ENCODE measurements around the gene FBXO8. TPM values are rescaled to one million over a fixed set of nuclear protein-coding genes. Genes with fewer than 3 reads are reported as not detected.

The FBXO8 gene
- total RNA-seq, 3 donors from 2014 or later (not counting 1 experiment from before 2014, with no cell fraction given), result 12.3 to 15.2 (median 14.8) TPM

DNA sequence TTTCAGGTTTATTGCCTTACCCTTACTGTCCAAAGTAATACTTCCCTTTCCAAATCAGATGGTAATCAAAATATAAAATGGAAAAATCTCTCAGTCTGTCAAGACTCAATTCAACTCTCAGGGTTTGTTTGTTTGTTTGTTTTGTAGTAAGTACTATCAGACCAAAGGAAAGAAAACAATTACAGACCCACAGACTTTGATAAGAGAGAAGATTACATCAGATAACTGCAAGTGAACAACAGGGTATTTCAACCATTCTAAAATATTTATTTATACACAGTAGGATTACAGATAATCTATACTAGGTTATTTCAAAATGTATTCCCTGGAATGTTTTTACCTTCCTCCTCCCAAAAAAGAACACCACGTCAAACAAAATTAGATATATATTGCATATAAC lies 28.9 kb downstream of the FBXO8 start:
- intact Hi-C loops (cut with micrococcal nuclease), result no loop called here

DNA sequence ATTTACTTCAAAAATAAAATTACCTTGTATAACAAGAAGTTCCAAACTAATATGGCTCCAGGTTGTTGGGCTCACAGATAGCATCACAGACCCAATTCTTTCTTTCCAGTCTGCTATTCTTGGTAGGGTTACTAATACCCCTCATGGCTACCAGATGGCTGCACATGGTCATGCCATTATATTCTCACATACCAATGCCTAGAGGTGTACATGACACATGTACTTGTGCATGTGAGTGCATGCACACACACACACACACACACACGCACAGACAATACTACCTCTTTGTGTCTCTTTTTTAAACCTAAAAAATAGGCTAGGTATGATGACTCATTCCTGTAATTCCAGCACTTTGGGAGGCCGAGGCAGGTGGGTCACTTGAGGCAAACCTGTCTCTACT lies 31.1 kb downstream of the FBXO8 start:
- H3K27me3 Mint-ChIP-seq (ENCODE audit: low read depth in 2 of 2), result no peaks in the 10 kb centered on the region
- Histone ChIP-seq H3K4me3 (ENCODE audit: low read length) (no peak overlapping the region), H3K27ac (ENCODE audit: low read length) (no peak overlapping the region), H3K27me3 (ENCODE audit: control insufficient read depth, insufficient read depth, low read length) (no peaks in the 10 kb centered on the region), H3K4me1 (ENCODE audit: control insufficient read depth, insufficient read depth, low read length) (no peaks in the 10 kb centered on the region), H3K36me3 (ENCODE audit: control insufficient read depth, insufficient read depth, low read length) (peaks cover 14% of the 10 kb centered on the region), H3K9me3 (ENCODE audit: control insufficient read depth, insufficient read depth, low read length) (no peaks in the 10 kb centered on the region)
- H3K9me3 Mint-ChIP-seq, result no peaks in the 10 kb centered on the region
- intact Hi-C loops (cut with micrococcal nuclease), result no loop called here
- TF ChIP-seq, protein P1, sequence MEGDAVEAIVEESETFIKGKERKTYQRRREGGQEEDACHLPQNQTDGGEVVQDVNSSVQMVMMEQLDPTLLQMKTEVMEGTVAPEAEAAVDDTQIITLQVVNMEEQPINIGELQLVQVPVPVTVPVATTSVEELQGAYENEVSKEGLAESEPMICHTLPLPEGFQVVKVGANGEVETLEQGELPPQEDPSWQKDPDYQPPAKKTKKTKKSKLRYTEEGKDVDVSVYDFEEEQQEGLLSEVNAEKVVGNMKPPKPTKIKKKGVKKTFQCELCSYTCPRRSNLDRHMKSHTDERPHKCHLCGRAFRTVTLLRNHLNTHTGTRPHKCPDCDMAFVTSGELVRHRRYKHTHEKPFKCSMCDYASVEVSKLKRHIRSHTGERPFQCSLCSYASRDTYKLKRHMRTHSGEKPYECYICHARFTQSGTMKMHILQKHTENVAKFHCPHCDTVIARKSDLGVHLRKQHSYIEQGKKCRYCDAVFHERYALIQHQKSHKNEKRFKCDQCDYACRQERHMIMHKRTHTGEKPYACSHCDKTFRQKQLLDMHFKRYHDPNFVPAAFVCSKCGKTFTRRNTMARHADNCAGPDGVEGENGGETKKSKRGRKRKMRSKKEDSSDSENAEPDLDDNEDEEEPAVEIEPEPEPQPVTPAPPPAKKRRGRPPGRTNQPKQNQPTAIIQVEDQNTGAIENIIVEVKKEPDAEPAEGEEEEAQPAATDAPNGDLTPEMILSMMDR (IDR thresholded peaks at IDR 0.05), result no peak
- no peak overlapping the region for H3K4me3 Mint-ChIP-seq
- ATAC-seq (no peak), DNase-seq (no peak)
- H3K27ac Mint-ChIP-seq, result no peak overlapping the region
- peaks cover 0 to 4% of the 10 kb centered on the region in 2 donors for H3K4me1 Mint-ChIP-seq
- WGBS (ENCODE audit: insufficient coverage), result 82% methylated on average over 2 of the region's 2 CpGs
- no peaks in the 10 kb centered on the region for H3K36me3 Mint-ChIP-seq

More for the DNA sequence above, 28.9 kb downstream of the FBXO8 start:
- Histone ChIP-seq H3K4me3 (ENCODE audit: low read length) (no peak overlapping the region), H3K27me3 (ENCODE audit: control insufficient read depth, insufficient read depth, low read length) (no peaks in the 10 kb centered on the region), H3K36me3 (ENCODE audit: control insufficient read depth, insufficient read depth, low read length) (peaks cover 24% of the 10 kb centered on the region), H3K27ac (ENCODE audit: low read length) (no peak overlapping the region), H3K9me3 (ENCODE audit: control insufficient read depth, insufficient read depth, low read length) (no peaks in the 10 kb centered on the region), H3K4me1 (ENCODE audit: control insufficient read depth, insufficient read depth, low read length) (no peaks in the 10 kb centered on the region)
- no peaks in the 10 kb centered on the region for H3K27me3 Mint-ChIP-seq (ENCODE audit: low read depth in 2 of 2)
- TF ChIP-seq, protein P1 (IDR thresholded peaks at IDR 0.05), result no peak
- no peaks in the 10 kb centered on the region for H3K36me3 Mint-ChIP-seq
- no peak overlapping the region for H3K4me3 Mint-ChIP-seq
- no peaks in the 10 kb centered on the region for H3K9me3 Mint-ChIP-seq
- WGBS (ENCODE audit: insufficient coverage), result 100% methylated on average over 1 of the region's 1 CpG
- ATAC-seq, result no peak
- no peak overlapping the region for H3K27ac Mint-ChIP-seq
- no peak for DNase-seq
- H3K4me1 Mint-ChIP-seq, result peaks cover 0 to 4% of the 10 kb centered on the region in 2 donors

DNA sequence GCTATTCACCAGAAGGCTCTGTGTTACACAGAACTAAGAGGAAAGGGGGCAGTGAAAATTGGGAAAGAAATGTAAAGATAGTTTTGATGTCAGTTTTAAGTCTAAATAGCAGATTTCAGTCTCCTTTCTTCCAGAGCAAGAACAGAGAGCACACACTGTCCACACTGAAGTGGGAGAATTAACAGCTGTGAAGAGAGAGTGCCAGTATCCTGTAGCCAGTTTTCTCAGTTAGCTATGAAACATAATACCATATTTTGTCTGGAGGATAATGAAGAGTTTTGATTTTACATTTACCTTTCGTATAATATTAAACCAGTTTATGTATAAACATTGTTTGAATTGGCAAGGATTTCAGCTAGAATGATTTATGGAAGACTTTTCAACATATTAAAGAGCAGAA lies 35.1 kb downstream of the FBXO8 start:
- H3K4me3 ChIP-seq (ENCODE audit: low read length), result no peak overlapping the region
- no peak overlapping the region for H3K4me3 Mint-ChIP-seq
- H3K9me3 Mint-ChIP-seq, result no peaks in the 10 kb centered on the region
- H3K36me3 Mint-ChIP-seq, result no peaks in the 10 kb centered on the region
- no CpG with 5 or more reads among the region's 1 CpG for WGBS (ENCODE audit: insufficient coverage)
- H3K27me3 Mint-ChIP-seq (ENCODE audit: low read depth in 2 of 2), result no peaks in the 10 kb centered on the region
- no peak overlapping the region for H3K27ac ChIP-seq (ENCODE audit: low read length)
- peaks cover 0 to 10% of the 10 kb centered on the region in 2 donors for H3K4me1 Mint-ChIP-seq
- H3K27ac Mint-ChIP-seq, result no peak overlapping the region
- no peaks in the 10 kb centered on the region for H3K9me3 ChIP-seq (ENCODE audit: control insufficient read depth, insufficient read depth, low read length)
- DNase-seq, result no peak
- TF ChIP-seq, protein P1 (IDR thresholded peaks at IDR 0.05), result no peak
- no peak for ATAC-seq
- no peaks in the 10 kb centered on the region for H3K27me3 ChIP-seq (ENCODE audit: control insufficient read depth, insufficient read depth, low read length)
- no peaks in the 10 kb centered on the region for H3K4me1 ChIP-seq (ENCODE audit: control insufficient read depth, insufficient read depth, low read length)
- peaks cover 1% of the 10 kb centered on the region for H3K36me3 ChIP-seq (ENCODE audit: control insufficient read depth, insufficient read depth, low read length)
- intact Hi-C loops (cut with micrococcal nuclease), result no loop called here

DNA sequence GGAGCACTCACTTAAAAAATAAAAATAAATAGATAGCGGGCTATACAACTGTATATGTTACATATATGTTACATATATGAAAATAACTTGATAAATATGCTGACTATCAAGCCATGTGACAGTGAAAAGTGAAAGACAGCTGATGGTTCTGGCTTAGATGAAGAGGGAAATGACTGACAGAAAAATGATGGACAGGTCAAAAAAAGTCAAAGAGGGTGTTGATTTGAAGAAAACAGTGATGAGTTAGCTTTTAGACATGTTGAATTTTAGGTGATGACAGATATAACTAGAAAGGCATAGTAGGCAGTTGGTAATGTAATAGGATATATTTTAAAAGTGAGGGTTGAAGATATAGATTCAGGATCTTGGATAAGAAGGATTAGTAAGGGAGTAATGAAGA lies 37.8 kb downstream of the FBXO8 start:
- TF ChIP-seq, protein P1 (IDR thresholded peaks at IDR 0.05), result no peak
- Histone ChIP-seq H3K9me3 (ENCODE audit: control insufficient read depth, insufficient read depth, low read length) (no peaks in the 10 kb centered on the region), H3K36me3 (ENCODE audit: control insufficient read depth, insufficient read depth, low read length) (peaks cover 4% of the 10 kb centered on the region), H3K27ac (ENCODE audit: low read length) (no peak overlapping the region), H3K4me3 (ENCODE audit: low read length) (no peak overlapping the region), H3K27me3 (ENCODE audit: control insufficient read depth, insufficient read depth, low read length) (no peaks in the 10 kb centered on the region), H3K4me1 (ENCODE audit: control insufficient read depth, insufficient read depth, low read length) (no peaks in the 10 kb centered on the region)
- intact Hi-C loops (cut with micrococcal nuclease), result no loop called here
- Mint-ChIP-seq H3K27ac (no peak overlapping the region), H3K27me3 (ENCODE audit: low read depth in 2 of 2) (no peaks in the 10 kb centered on the region), H3K4me1 (peaks cover 0 to 6% of the 10 kb centered on the region in 2 donors), H3K9me3 (no peaks in the 10 kb centered on the region), H3K4me3 (no peak overlapping the region), H3K36me3 (no peaks in the 10 kb centered on the region)
- no CpG with 5 or more reads among the region's 1 CpG for WGBS (ENCODE audit: insufficient coverage)
- DNase-seq, result no peak
- no peak for ATAC-seq

Measured in natural killer cell (primary cell).